K562 (cell line): ENCODE data around the gene TAL1. TPM values are rescaled to one million over a fixed set of nuclear protein-coding genes. Genes with fewer than 3 reads are reported as not detected.

Experiments used
- CREM ChIP-seq: IDR thresholded peaks from 2 replicates; pipeline ENCODE4 v1.6.1; 2014; ENCODE audit warnings: antibody characterized with exemption, low read depth
- CTBP1 ChIP-seq: fragments of 450-650 bp; IDR thresholded peaks from 2 replicates; pipeline ENCODE4 v1.6.1; 2016; ENCODE audit warnings: borderline replicate concordance
- ESRRA ChIP-seq: fragments of 450-650 bp; IDR thresholded peaks from 2 replicates; pipeline ENCODE4 v1.6.1; 2014; ENCODE audit warnings: low read depth, mild to moderate bottlenecking, moderate library complexity, borderline replicate concordance
- GATA2 ChIP-seq: sonication (generic); formaldehyde crosslinking; IDR thresholded peaks from 2 replicates; pipeline ENCODE4 v1.4.0; 2020; ENCODE audit warnings: mild to moderate bottlenecking, missing genetic modification reagents
- JUND ChIP-seq, 2 experiments: IDR thresholded peaks; 2 replicates in 1 of 2; 3 replicates in 1 of 2; pipeline ENCODE4 v1.6.1; 2011; ENCODE audit warnings: borderline replicate concordance in 2 of 2, low read depth in 2 of 2, low read length in 2 of 2, improper control_type of control experiment in 1 of 2, missing biosample characterization in 1 of 2, missing genetic modification characterization in 1 of 2, missing genetic modification reagents in 1 of 2
- MTF1 ChIP-seq: fragments of 250-450 bp; sonication (Bioruptor Pico); IDR thresholded peaks from 2 replicates; pipeline ENCODE4 v1.9.0; 2021; ENCODE audit warnings: moderate library complexity, mild to moderate bottlenecking, inconsistent platforms, borderline replicate concordance
- MXD1 ChIP-seq: fragments of 250-450 bp; sonication (Bioruptor Pico); IDR thresholded peaks from 2 replicates; pipeline ENCODE4 v1.8.0; 2021; ENCODE audit warnings: borderline replicate concordance, mild to moderate bottlenecking, moderate library complexity; ENCODE audit not compliant: poor library complexity, severe bottlenecking
- POU5F1 ChIP-seq: fragments of 150-350 bp; IDR thresholded peaks from 2 replicates; pipeline ENCODE4 v1.6.1; 2014; ENCODE audit warnings: borderline replicate concordance, low read length, low read depth, mild to moderate bottlenecking; ENCODE audit not compliant: partially characterized antibody
- RB1 ChIP-seq: fragments of 450-650 bp; IDR thresholded peaks from 2 replicates; pipeline ENCODE4 v1.6.1; 2017; ENCODE audit warnings: low read depth, mild to moderate bottlenecking
- RREB1 ChIP-seq: fragments of 250-450 bp; sonication (Bioruptor Pico); IDR thresholded peaks from 2 replicates; pipeline ENCODE4 v1.4.0; 2020
- SP1 ChIP-seq: sonication (generic); formaldehyde crosslinking; IDR thresholded peaks from 2 replicates; pipeline ENCODE4 v1.8.1; 2022; ENCODE audit warnings: mild to moderate bottlenecking, missing genetic modification reagents
- SRSF1 ChIP-seq: fragments of 200-400 bp; formaldehyde crosslinking; IDR thresholded peaks from 2 replicates; pipeline ENCODE4 v1.6.1; 2017; ENCODE audit warnings: mild to moderate bottlenecking, low read depth, low read length, moderate library complexity
- USF2 ChIP-seq: sonication (generic); formaldehyde crosslinking; IDR thresholded peaks from 2 replicates; pipeline ENCODE4 v1.5.0; 2020; ENCODE audit warnings: missing genetic modification reagents
- ZBTB9 ChIP-seq: fragments of 450-650 bp; formaldehyde crosslinking; IDR thresholded peaks from 2 replicates; pipeline ENCODE4 v1.4.0; 2020; ENCODE audit warnings: mild to moderate bottlenecking, moderate library complexity
- ZNF263 ChIP-seq: sonication (generic); formaldehyde crosslinking; IDR thresholded peaks from 2 replicates; pipeline ENCODE4 v1.8.0; 2022; ENCODE audit warnings: mild to moderate bottlenecking, missing genetic modification reagents, borderline replicate concordance
- ZNF561 ChIP-seq: fragments of 450-650 bp; formaldehyde crosslinking; conservative IDR thresholded peaks from 2 replicates; pipeline ENCODE4 v1.4.0; 2020; ENCODE audit warnings: mild to moderate bottlenecking, moderate library complexity
- ZNF780A ChIP-seq: fragments of 250-450 bp; sonication (Bioruptor Pico); IDR thresholded peaks from 2 replicates; pipeline ENCODE4 v1.5.0; 2021; ENCODE audit warnings: mild to moderate bottlenecking
- polyA plus RNA-seq, 8 experiments: library from polyadenylated mRNA; depleted of rRNA in 4 of 8; stranded (reverse) in 5 of 8; unstranded in 3 of 8; fragments of >200 nt; fragmentation: Nextera tagmentation in 2 of 8; fragmentation: Illumina TruSeq in 1 of 8; extraction: Ambion mirVana in 2 of 8; extraction: Trizol in 1 of 8; gene quantifications; 2 replicates each; pipeline versions ENCODE4 v1.2.1 to v1.2.3, GENCODE V29; 2011 to 2014; ENCODE audit warnings: inconsistent platforms in 1 of 8, missing spikeins in 1 of 8
- total RNA-seq, 7 experiments: library from RNA; depleted of rRNA in 6 of 7; stranded (reverse); fragments of >200 nt in 6 of 7; fragmentation: Illumina TruSeq in 2 of 7; extraction: Trizol in 2 of 7; gene quantifications; 2 replicates each; pipeline versions ENCODE4 v1.2.1 to v1.2.3, GENCODE V29; 2011 to 2021; ENCODE audit warnings: low replicate concordance in 1 of 7
- TF ChIP-seq, protein P1 (sequence below): IDR thresholded peaks from 2 replicates; pipeline ENCODE4 v1.6.1; 2011; ENCODE audit not compliant: insufficient read length; ENCODE audit errors: extremely low read depth

TAL1 gene
- total and polyA plus RNA-seq, 9 of the 15 experiments (the other 6 are each of a cell fraction or from before 2014, with no cell fraction given) = 18.5 to 106 (median 59.7) TPM

DNA sequence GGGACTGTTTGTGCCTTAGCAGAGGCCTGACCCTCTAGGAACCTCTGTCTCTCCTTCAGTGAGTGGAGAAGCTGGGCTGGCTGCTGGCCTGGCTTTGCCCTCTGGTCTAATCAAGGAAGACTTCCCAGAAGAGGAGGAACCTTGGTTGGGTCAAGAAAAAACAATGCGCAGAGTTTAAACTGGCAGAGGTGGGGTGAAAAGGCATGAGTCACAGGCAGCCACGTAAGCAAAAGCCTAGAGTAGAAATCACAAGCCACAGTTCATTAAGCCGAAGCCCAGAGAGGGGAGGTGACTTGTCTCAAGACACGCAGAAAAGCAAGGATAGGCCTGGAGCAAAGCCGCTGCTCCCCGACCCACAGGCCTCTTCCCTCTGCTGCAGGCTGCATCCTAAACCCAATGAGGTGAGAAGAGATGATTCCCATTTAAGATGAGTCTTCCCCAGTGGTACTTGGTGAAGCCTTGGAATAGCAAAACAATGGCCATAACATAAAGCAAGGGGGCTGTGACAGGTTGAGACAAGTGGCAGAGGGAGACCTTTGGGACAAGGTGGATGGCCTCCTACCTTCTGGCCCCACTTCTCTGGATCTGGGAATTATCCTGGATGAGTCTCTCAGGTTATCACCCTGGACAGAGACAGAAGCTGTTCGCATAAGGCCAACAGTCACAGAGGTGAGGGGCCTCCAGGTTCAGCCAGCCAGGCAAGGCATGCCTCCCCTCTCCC is 49.9 kb downstream of the TAL1 start (continued):
- TF ChIP-seq SP1 (CRISPR knock-in tag) = no peak
- TF ChIP-seq MTF1 = no peak
- TF ChIP-seq ZBTB9 = peak; percentile 48
- no peak for TF ChIP-seq MXD1 (CRISPR knock-in tag)
- TF ChIP-seq CREM = peak; percentile 82
- TF ChIP-seq ZNF263 (CRISPR knock-in tag) = no peak
- no peak; the same call in 1 of the 2 replicates for TF ChIP-seq ESRRA
- TF ChIP-seq POU5F1 = no peak
- TF ChIP-seq RREB1 (CRISPR knock-in tag) = no peak
- TF ChIP-seq USF2 (CRISPR knock-in tag) = no peak
- TF ChIP-seq CTBP1 = no peak
- no peak for TF ChIP-seq ZNF780A (CRISPR knock-in tag)
- TF ChIP-seq, protein P1, sequence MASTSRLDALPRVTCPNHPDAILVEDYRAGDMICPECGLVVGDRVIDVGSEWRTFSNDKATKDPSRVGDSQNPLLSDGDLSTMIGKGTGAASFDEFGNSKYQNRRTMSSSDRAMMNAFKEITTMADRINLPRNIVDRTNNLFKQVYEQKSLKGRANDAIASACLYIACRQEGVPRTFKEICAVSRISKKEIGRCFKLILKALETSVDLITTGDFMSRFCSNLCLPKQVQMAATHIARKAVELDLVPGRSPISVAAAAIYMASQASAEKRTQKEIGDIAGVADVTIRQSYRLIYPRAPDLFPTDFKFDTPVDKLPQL = no peak
- no peak for TF ChIP-seq RB1
- TF ChIP-seq ZNF561 (CRISPR knock-in tag) = no peak
- no peak for TF ChIP-seq GATA2 (CRISPR knock-in tag)
- TF ChIP-seq SRSF1 = no peak
- TF ChIP-seq JUND (IDR thresholded peaks at IDR 0.05; ENCODE audit: borderline replicate concordance, low read depth, low read length) = peak; percentile 94
- TF ChIP-seq JUND (tag; IDR thresholded peaks at IDR 0.05; ENCODE audit: borderline replicate concordance, low read depth, low read length) = peak; percentile 95; the same call in 2 of the 3 replicates
